SJSA1 (cell line): ENCODE data around the gene HS6ST1. TPM values are rescaled to one million over a fixed set of nuclear protein-coding genes. Genes with fewer than 3 reads are reported as not detected.
A peak's percentile ranks its signal among the peaks of the same experiment; 100 is the strongest.
"Not testable (repeated sequence)": the region's sequence is repeated elsewhere in the genome, so short reads cannot be mapped to it uniquely, and the experiment has no call there.

Source experiments
- DNase-seq, 2 experiments: peaks; one replicate each; pipeline ENCODE4 v3.0.0-alpha.2; 2015 to 2020; ENCODE audit warnings: low spot score in 2 of 2, low read depth in 1 of 2
- H3K27ac ChIP-seq: fragments of 250-450 bp; sonication (Bioruptor Pico); 2 replicates; pipeline ENCODE4 v1.5.1; 2020; ENCODE audit warnings: mild to moderate bottlenecking, moderate library complexity
- H3K27me3 ChIP-seq: fragments of 250-450 bp; sonication (Bioruptor Pico); replicated peaks from 2 replicates; pipeline ENCODE4 v1.5.1; 2020; ENCODE audit warnings: mild to moderate bottlenecking, moderate library complexity
- H3K36me3 ChIP-seq: fragments of 250-450 bp; sonication (Bioruptor Pico); 2 replicates; pipeline ENCODE4 v1.5.1; 2020; ENCODE audit warnings: mild to moderate bottlenecking
- H3K4me1 ChIP-seq: fragments of 250-450 bp; sonication (Bioruptor Pico); replicated peaks from 2 replicates; pipeline ENCODE4 v1.6.1; 2021; ENCODE audit warnings: mild to moderate bottlenecking
- H3K4me3 ChIP-seq: fragments of 250-450 bp; sonication (Bioruptor Pico); 2 replicates; pipeline ENCODE4 v1.5.1; 2020; ENCODE audit warnings: mild to moderate bottlenecking
- H3K9me3 ChIP-seq: fragments of 250-450 bp; sonication (Bioruptor Pico); replicated peaks from 2 replicates; pipeline ENCODE4 v1.5.1; 2020; ENCODE audit warnings: mild to moderate bottlenecking
- total RNA-seq: library from RNA; depleted of rRNA; stranded (reverse); fragments of >200 nt; shearing (Covaris generic); gene quantifications from 2 replicates; pipeline ENCODE4 v1.2.3, GENCODE V29; 2014

Gene HS6ST1
- total RNA-seq, 1 experiment from 2014 or later, result 160 TPM

GRCh38 chr2:128322715-128323554, 4.3 kb upstream of the HS6ST1 start:
- H3K27me3 ChIP-seq, result no peaks in the 10 kb centered on the region
- H3K27ac ChIP-seq, result peak overlapping the region; percentile 98
- peak in 1 of 2 experiments; percentile 47 for DNase-seq
- H3K4me1 ChIP-seq, result peaks cover 34% of the 10 kb centered on the region
- peak overlapping the region; percentile 50 for H3K4me3 ChIP-seq
- H3K9me3 ChIP-seq, result no peaks in the 10 kb centered on the region
- H3K36me3 ChIP-seq, result peaks cover 3% of the 10 kb centered on the region

DNA sequence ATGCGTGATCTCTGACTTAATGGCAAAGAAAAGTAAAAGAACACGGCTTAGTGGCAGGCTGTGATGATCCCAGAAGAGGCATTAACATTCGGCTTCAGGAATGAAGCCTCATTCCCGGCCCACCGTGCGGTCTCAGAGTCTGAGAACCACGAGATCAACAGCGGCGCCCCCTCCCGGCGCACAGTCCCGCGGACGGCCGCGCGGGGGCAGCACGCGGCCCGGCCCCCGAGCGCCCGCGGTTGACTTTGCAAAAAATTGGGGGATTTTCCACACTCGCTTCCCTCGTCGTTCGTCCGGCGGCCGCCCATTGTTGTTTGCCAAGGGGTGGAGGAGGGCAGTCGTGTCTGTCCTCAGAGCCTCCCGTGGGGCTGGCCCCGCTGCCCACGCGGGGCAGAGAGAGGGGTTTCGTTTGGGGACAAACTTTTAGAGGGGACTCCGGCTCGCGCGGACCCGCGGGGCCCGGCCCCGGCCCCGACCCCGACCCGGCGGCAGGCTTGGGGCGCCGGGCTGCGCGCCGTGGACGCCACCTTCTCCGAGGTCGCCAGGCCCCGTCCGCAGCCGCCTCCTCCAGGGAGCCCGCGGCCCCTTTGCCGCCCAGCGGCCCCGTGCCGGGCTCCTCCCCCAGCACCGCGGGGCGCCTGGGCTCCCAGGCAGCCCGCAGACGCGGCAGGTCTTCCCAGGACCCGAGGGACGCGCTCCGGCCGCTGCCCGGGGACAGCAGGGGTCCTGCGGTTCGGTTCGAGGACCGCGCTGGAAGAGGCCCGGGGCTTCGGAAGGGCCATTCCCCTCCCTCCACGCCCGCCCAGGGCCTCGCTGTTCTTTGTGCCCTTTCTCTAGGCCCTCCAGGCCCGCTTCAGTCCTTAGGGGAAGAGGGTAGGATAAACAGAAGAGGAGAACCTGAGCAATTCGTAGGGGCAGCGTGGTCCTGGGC, 3.4 kb upstream of the HS6ST1 start:
- Histone ChIP-seq H3K4me1 (peaks cover 36% of the 10 kb centered on the region), H3K36me3 (peaks cover 12% of the 10 kb centered on the region), H3K27me3 (no peaks in the 10 kb centered on the region), H3K9me3 (no peaks in the 10 kb centered on the region), H3K4me3 (peak overlapping the region; percentile 50), H3K27ac (peak overlapping the region; percentile 98)
- DNase-seq, result peak; percentile 90 to 96

GRCh38 chr2:128320906-128321771, 2.5 kb upstream of the HS6ST1 start:
- H3K36me3 ChIP-seq, result peaks cover 21% of the 10 kb centered on the region
- no peak for DNase-seq
- peaks cover 45% of the 10 kb centered on the region for H3K4me1 ChIP-seq
- H3K27me3 ChIP-seq, result no peaks in the 10 kb centered on the region
- no peaks in the 10 kb centered on the region for H3K9me3 ChIP-seq
- H3K27ac ChIP-seq, result no peak overlapping the region
- no peak overlapping the region for H3K4me3 ChIP-seq

DNA sequence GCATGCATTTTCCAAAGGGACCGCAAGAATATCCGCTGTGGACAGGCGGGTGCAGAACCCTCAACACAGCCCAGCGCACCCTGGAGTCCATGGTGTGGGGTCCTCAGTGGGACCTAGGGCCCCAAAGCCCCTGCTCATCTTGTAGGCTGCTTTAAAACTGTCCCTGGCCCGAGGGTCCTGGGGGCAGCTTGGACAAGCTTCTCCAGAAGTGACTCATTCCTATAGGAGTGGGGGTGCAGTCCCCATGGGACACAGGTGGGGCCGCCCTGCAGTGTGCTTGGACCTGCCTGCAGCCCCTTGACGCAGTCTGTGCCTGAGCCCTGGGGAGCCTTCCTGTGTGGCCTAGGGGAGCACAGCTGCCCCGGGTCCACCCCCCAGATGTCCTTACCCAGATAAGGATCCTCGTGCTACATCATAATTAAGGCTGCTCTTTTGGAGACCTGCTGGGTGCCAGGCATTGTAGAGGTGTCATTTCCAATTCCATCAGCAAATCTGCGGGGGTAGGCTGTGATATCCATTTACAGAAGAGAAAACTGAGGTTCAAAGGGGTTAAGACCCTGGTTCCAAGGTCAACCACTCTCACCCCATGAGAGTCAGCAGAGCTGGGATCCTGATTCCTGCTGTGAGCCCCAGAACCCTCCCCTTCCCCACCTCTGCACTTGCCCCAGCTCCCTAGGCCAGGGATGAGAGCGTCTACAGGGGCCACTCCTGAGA, 1.7 kb upstream of the HS6ST1 start:
- Histone ChIP-seq H3K4me1 (peaks cover 53% of the 10 kb centered on the region), H3K4me3 (no peak overlapping the region), H3K27ac (no peak overlapping the region), H3K36me3 (peaks cover 29% of the 10 kb centered on the region), H3K9me3 (no peaks in the 10 kb centered on the region), H3K27me3 (no peaks in the 10 kb centered on the region)
- DNase-seq, result no peak

DNA sequence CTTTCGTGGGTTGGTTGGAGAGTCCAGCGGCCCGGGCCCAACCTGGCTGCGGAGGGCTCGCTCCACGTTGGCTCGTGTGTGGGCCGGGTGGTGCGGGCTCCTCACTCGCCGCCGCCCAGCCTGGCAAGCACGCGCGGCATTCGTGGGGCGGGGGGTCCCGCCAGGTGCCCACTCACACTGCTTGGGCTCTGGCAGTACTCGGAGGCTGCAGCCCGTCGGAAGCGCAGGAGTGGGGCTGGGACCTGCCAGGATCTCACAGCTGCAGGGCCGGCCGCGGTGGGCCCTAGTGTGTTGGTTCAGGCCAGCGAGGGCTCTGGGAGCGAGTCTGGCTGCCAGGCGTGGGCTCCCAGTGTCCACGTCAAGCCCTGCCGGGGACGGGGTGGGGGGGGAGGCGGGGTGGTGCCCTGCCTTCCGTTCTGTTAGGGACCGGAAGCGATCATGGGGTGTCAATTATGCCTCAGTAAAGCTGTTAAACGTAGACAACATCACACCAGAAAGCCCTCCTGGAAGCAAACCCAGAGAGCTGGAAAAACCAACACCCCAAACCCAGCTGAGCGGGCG, 1.0 kb upstream of the HS6ST1 start:
- H3K4me3 ChIP-seq, result no peak overlapping the region
- peaks cover 35% of the 10 kb centered on the region for H3K36me3 ChIP-seq
- no peak overlapping the region for H3K27ac ChIP-seq
- H3K4me1 ChIP-seq, result peaks cover 59% of the 10 kb centered on the region
- H3K27me3 ChIP-seq, result no peaks in the 10 kb centered on the region
- no peak for DNase-seq
- H3K9me3 ChIP-seq, result no peaks in the 10 kb centered on the region

GRCh38 chr2:128318245-128318644, 423 bp downstream of the HS6ST1 start:
- H3K27ac ChIP-seq, H3K9me3 ChIP-seq, H3K27me3 ChIP-seq: not testable (repeated sequence)
- peak in 1 of 2 experiments; percentile 45 for DNase-seq
- Histone ChIP-seq H3K36me3 (peaks cover 50% of the 10 kb centered on the region), H3K4me1 (peaks cover 69% of the 10 kb centered on the region), H3K4me3 (peak overlapping the region; percentile 89)

DNA sequence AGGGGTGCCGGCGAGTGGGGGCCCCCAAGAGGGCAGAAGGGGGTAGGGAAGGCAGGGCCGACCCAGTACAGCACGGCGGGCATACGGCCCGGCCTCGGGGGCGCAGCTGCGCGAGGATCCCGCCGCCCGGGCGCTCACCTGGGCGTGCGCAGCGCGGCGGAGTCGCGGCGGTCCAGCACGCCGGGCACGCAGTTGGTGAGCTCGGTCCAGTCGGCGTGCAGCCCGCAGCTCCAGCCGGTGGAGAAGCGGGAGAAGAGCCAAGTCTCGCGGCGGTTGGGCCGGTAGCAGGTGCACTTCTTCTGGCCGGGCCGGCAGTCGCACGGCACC, 806 bp downstream of the HS6ST1 start:
- not testable (repeated sequence) for DNase-seq, H3K27ac ChIP-seq, H3K27me3 ChIP-seq, H3K9me3 ChIP-seq
- peak overlapping the region; percentile 89 for H3K4me3 ChIP-seq
- peaks cover 69% of the 10 kb centered on the region for H3K4me1 ChIP-seq
- H3K36me3 ChIP-seq, result peaks cover 54% of the 10 kb centered on the region

- peaks cover 59% of the 10 kb centered on the region for H3K36me3 ChIP-seq
- H3K9me3 ChIP-seq, result no peaks in the 10 kb centered on the region
- DNase-seq, result peak in 1 of 2 experiments; percentile 42
- H3K27ac ChIP-seq, result no peak overlapping the region
- peak overlapping the region; percentile 89 for H3K4me3 ChIP-seq
- H3K27me3 ChIP-seq, result no peaks in the 10 kb centered on the region
- H3K4me1 ChIP-seq, result peaks cover 65% of the 10 kb centered on the region
These were observed 1.3 kb downstream of the HS6ST1 start for GRCh38 chr2:128317181-128317898.

DNA sequence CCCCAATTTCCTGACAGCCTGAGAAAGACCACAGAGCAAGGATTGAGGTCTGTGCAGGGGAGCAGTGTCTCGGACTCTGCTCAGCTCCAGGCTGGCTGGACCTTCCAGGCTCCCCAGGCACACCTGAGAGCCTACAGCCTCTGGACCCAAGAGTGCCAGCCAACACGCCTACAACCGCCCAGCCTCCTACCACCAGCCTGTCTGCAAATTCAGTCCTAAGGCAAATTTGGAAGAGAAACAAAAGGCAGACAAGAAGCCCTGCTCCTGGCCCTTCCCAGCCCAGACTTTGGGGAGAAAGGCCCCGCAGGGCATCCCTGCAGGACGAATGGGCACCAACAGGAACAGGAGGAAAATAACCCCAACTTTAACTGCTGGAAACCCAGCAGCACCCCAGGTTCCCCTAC, 1.9 kb downstream of the HS6ST1 start:
- H3K9me3 ChIP-seq, result no peaks in the 10 kb centered on the region
- H3K27me3 ChIP-seq, result no peaks in the 10 kb centered on the region
- H3K27ac ChIP-seq, result no peak overlapping the region
- no peak for DNase-seq
- H3K4me1 ChIP-seq, result peaks cover 64% of the 10 kb centered on the region
- H3K4me3 ChIP-seq, result peak overlapping the region; percentile 89
- peaks cover 65% of the 10 kb centered on the region for H3K36me3 ChIP-seq

DNA sequence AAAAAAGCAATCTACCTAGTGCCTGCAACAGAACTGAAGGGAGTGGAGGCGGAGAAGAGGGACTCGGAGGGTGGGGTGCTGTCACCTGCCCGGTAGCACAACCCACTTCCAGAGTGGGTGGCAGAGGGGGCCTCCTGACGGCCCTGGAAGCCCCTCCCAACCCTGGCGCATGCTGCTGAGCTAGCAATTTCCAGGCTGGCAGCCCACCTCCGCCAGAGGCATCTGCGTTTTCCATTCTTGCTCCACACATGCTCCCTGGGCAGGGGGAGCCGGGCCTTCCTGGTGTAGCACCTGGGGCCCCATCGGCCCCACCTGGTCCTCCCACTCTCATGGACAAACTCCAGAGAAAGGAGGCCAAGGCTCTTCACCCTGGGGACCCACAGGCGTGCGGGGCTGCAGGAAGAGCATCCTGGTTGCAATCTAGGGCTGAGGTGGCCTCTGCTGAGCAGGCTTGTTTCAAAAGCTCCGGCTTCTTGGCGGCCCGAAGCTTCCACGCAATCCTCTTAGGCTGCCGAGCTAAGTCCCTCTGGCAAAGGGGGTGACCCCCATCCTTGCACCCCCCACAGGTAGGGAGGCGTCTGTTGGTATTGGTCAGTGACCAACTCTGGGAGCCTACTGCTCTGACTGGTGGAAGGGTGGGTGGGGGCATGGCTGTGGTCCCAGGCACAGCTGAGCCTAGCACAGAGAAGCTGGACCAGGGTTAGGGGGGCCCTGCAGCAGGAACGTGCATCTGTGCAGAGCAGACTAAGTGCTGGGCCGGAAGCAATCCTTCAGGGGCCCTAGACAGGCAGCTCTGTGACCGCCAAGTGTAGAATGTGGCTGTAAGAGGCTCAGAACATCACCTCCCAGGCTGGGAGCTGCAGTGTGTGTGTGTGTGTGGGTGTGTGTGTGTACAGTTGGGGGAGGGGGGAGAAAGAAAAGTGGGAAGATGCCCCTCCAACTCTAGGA, 2.6 kb downstream of the HS6ST1 start:
- Histone ChIP-seq H3K27me3 (no peaks in the 10 kb centered on the region), H3K36me3 (peaks cover 71% of the 10 kb centered on the region), H3K27ac (no peak overlapping the region), H3K9me3 (no peaks in the 10 kb centered on the region), H3K4me3 (peak overlapping the region; percentile 89), H3K4me1 (peaks cover 59% of the 10 kb centered on the region)
- peak in 1 of 2 experiments; percentile 47 for DNase-seq

GRCh38 chr2:128315122-128315828, 3.4 kb downstream of the HS6ST1 start:
- Histone ChIP-seq H3K4me3 (peak overlapping the region; percentile 89), H3K36me3 (peaks cover 80% of the 10 kb centered on the region), H3K4me1 (peaks cover 59% of the 10 kb centered on the region), H3K27me3 (no peaks in the 10 kb centered on the region), H3K27ac (no peak overlapping the region), H3K9me3 (no peaks in the 10 kb centered on the region)
- no peak for DNase-seq
